ENCODE data around the gene BBIP1. TPM values are rescaled to one million over a fixed set of nuclear protein-coding genes. Genes with fewer than 3 reads are reported as not detected.

Gene BBIP1
- total and polyA plus RNA-seq, 9 of the 15 experiments (the other 6 are each of a cell fraction or from before 2014, with no cell fraction given), result 5.2 to 31.0 (median 19.4) TPM

DNA sequence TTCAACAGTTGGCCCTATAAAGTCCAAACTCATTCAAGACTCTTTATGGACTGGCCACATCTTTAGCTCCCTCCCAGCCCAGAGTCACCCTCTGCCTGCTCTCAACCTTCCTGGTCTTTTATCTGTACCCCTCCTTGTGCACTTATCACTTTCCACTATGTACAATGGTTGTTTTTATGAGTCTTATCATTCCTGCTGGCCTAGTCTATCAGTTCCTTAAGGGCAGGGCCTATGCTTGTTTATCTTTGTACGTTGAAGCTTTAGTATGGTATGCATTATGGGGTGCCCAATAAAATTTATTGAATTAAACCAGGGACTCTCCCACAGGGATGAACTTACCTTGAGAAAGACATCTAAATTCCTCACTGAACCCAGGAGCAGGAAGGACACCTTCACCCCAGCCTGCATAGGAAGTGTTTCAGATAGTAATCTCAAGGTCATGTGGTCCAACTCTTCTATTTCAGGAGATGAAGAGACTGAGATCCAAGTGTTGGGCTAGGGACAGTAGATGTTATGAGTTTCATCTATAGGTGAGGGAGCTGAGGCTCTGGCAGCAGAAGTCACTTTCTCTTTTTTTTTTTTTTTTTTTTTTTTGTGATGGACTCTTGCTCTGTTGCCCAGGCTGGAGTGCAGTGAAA is 60.6 kb downstream of the BBIP1 start (continued):
- TF ChIP-seq ID3 (CRISPR knock-in tag; IDR thresholded peaks at IDR 0.05) (no peak), ID3 (tag; IDR thresholded peaks at IDR 0.05) (no peak), SMARCC2 (IDR thresholded peaks at IDR 0.05; ENCODE audit: low read depth) (0 out of 2 replicates have a peak, but pooled peaks have one; percentile 23), ETV5 (CRISPR knock-in tag; IDR thresholded peaks at IDR 0.05; ENCODE audit: low read depth) (no peak), ZBTB9 (CRISPR knock-in tag; IDR thresholded peaks at IDR 0.05) (no peak), POLR2B (IDR thresholded peaks at IDR 0.05; ENCODE audit: low read depth, partially characterized antibody) (no peak), TRIM24 (IDR thresholded peaks at IDR 0.05) (peak; percentile 83 to 87; a peak in 3 of 4 replicates), HMBOX1 (IDR thresholded peaks at IDR 0.05) (no peak), ZBTB43 (CRISPR knock-in tag; IDR thresholded peaks at IDR 0.05) (no peak), E2F1 (CRISPR knock-in tag; IDR thresholded peaks at IDR 0.05) (no peak)
- TF ChIP-seq, protein P1, sequence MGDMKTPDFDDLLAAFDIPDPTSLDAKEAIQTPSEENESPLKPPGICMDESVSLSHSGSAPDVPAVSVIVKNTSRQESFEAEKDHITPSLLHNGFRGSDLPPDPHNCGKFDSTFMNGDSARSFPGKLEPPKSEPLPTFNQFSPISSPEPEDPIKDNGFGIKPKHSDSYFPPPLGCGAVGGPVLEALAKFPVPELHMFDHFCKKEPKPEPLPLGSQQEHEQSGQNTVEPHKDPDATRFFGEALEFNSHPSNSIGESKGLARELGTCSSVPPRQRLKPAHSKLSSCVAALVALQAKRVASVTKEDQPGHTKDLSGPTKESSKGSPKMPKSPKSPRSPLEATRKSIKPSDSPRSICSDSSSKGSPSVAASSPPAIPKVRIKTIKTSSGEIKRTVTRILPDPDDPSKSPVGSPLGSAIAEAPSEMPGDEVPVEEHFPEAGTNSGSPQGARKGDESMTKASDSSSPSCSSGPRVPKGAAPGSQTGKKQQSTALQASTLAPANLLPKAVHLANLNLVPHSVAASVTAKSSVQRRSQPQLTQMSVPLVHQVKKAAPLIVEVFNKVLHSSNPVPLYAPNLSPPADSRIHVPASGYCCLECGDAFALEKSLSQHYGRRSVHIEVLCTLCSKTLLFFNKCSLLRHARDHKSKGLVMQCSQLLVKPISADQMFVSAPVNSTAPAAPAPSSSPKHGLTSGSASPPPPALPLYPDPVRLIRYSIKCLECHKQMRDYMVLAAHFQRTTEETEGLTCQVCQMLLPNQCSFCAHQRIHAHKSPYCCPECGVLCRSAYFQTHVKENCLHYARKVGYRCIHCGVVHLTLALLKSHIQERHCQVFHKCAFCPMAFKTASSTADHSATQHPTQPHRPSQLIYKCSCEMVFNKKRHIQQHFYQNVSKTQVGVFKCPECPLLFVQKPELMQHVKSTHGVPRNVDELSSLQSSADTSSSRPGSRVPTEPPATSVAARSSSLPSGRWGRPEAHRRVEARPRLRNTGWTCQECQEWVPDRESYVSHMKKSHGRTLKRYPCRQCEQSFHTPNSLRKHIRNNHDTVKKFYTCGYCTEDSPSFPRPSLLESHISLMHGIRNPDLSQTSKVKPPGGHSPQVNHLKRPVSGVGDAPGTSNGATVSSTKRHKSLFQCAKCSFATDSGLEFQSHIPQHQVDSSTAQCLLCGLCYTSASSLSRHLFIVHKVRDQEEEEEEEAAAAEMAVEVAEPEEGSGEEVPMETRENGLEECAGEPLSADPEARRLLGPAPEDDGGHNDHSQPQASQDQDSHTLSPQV (IDR thresholded peaks at IDR 0.05), result no peak
- TF ChIP-seq, protein P2, sequence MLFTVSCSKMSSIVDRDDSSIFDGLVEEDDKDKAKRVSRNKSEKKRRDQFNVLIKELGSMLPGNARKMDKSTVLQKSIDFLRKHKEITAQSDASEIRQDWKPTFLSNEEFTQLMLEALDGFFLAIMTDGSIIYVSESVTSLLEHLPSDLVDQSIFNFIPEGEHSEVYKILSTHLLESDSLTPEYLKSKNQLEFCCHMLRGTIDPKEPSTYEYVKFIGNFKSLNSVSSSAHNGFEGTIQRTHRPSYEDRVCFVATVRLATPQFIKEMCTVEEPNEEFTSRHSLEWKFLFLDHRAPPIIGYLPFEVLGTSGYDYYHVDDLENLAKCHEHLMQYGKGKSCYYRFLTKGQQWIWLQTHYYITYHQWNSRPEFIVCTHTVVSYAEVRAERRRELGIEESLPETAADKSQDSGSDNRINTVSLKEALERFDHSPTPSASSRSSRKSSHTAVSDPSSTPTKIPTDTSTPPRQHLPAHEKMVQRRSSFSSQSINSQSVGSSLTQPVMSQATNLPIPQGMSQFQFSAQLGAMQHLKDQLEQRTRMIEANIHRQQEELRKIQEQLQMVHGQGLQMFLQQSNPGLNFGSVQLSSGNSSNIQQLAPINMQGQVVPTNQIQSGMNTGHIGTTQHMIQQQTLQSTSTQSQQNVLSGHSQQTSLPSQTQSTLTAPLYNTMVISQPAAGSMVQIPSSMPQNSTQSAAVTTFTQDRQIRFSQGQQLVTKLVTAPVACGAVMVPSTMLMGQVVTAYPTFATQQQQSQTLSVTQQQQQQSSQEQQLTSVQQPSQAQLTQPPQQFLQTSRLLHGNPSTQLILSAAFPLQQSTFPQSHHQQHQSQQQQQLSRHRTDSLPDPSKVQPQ (CRISPR knock-in tag; IDR thresholded peaks at IDR 0.05; ENCODE audit: borderline replicate concordance), result no peak

Data from K562 (cell line).